Measurements from ENCODE around the gene LKAAEAR1. TPM values are rescaled to one million over a fixed set of nuclear protein-coding genes. Genes with fewer than 3 reads are reported as not detected.

The LKAAEAR1 gene
- total and polyA plus RNA-seq, 9 of the 15 experiments (the other 6 are each of a cell fraction or from before 2014, with no cell fraction given) = not detected

DNA sequence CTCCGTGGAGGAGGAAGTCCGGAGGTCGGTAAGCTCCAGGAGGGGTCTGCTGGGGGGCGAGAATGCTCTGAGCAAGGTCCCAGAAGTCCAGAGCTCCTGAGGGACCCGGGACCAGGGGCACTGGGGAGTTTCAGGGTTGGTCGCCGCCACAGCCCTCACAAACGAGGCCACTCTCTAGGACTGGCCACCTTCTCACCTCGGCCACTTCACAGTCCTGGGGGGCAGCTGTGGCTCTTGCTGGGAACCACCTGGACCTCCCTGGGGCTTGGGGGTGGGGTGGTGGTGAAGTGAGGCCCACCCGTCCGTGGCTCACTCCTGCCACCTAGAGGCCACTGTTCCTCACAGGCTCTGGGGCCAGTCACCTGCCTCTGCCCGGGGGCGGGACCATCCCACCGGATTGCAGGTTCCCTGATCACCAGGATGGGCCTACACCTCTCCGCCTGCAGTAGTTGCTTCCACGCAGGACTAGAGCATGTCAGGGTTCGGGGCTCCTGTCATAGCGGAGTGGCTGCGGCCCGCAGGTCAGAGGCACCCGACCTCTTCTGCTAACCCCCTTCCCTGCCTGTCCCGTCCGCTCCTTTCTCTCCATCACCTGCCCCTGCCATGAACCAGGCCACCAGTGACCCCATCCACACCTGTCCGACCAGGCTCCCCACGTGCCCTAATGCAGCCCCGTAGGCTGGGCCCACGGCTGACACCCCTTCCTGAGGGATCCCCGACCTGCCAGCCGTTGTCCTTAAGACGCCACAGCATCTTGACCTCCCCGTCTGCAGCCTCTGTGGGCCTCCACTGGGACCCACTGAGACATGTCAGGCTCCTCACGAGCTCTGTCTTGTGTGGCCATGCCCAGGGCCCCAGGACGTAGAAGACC, 26.3 kb downstream of the LKAAEAR1 start (continued):
- TF ChIP-seq HOXB6 (CRISPR knock-in tag; IDR thresholded peaks at IDR 0.05; ENCODE audit: borderline replicate concordance) = no peak
- TF ChIP-seq BCOR (IDR thresholded peaks at IDR 0.05) = no peak
- TF ChIP-seq, protein P1, sequence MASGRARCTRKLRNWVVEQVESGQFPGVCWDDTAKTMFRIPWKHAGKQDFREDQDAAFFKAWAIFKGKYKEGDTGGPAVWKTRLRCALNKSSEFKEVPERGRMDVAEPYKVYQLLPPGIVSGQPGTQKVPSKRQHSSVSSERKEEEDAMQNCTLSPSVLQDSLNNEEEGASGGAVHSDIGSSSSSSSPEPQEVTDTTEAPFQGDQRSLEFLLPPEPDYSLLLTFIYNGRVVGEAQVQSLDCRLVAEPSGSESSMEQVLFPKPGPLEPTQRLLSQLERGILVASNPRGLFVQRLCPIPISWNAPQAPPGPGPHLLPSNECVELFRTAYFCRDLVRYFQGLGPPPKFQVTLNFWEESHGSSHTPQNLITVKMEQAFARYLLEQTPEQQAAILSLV (tag; IDR thresholded peaks at IDR 0.05) = no peak
- no peak for TF ChIP-seq ZNF445 (CRISPR knock-in tag; IDR thresholded peaks at IDR 0.05; ENCODE audit: low read depth)
- TF ChIP-seq YY1 (IDR thresholded peaks at IDR 0.05; ENCODE audit: borderline replicate concordance in 1 of 3, control insufficient read depth in 1 of 3, extremely low read depth in 1 of 3, insufficient read depth in 3 of 3, insufficient read length in 1 of 3, insufficient replicate concordance in 2 of 3, low read depth in 1 of 3, low read length in 2 of 3) = no peak
- TF ChIP-seq TCF7 (IDR thresholded peaks at IDR 0.05; ENCODE audit: borderline replicate concordance) = no peak
- TF ChIP-seq STAG1 (CRISPR knock-in tag; IDR thresholded peaks at IDR 0.05; ENCODE audit: borderline replicate concordance) = peak; percentile 74
- TF ChIP-seq, protein P2, sequence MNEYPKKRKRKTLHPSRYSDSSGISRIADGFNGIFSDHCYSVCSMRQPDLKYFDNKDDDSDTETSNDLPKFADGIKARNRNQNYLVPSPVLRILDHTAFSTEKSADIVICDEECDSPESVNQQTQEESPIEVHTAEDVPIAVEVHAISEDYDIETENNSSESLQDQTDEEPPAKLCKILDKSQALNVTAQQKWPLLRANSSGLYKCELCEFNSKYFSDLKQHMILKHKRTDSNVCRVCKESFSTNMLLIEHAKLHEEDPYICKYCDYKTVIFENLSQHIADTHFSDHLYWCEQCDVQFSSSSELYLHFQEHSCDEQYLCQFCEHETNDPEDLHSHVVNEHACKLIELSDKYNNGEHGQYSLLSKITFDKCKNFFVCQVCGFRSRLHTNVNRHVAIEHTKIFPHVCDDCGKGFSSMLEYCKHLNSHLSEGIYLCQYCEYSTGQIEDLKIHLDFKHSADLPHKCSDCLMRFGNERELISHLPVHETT (CRISPR knock-in tag; conservative IDR thresholded peaks at IDR 0.05 in 1 of 2, IDR thresholded peaks at IDR 0.05 in 1 of 2) = no peak
- no peak for TF ChIP-seq MIER1 (IDR thresholded peaks at IDR 0.05; ENCODE audit: low read depth)
- peak in 1 of 2 experiments; percentile 78; a peak in 2 of 4 replicates for TF ChIP-seq MAZ (CRISPR knock-in tag; conservative IDR thresholded peaks at IDR 0.05 in 1 of 2, IDR thresholded peaks at IDR 0.05 in 1 of 2)
- TF ChIP-seq, protein P3, sequence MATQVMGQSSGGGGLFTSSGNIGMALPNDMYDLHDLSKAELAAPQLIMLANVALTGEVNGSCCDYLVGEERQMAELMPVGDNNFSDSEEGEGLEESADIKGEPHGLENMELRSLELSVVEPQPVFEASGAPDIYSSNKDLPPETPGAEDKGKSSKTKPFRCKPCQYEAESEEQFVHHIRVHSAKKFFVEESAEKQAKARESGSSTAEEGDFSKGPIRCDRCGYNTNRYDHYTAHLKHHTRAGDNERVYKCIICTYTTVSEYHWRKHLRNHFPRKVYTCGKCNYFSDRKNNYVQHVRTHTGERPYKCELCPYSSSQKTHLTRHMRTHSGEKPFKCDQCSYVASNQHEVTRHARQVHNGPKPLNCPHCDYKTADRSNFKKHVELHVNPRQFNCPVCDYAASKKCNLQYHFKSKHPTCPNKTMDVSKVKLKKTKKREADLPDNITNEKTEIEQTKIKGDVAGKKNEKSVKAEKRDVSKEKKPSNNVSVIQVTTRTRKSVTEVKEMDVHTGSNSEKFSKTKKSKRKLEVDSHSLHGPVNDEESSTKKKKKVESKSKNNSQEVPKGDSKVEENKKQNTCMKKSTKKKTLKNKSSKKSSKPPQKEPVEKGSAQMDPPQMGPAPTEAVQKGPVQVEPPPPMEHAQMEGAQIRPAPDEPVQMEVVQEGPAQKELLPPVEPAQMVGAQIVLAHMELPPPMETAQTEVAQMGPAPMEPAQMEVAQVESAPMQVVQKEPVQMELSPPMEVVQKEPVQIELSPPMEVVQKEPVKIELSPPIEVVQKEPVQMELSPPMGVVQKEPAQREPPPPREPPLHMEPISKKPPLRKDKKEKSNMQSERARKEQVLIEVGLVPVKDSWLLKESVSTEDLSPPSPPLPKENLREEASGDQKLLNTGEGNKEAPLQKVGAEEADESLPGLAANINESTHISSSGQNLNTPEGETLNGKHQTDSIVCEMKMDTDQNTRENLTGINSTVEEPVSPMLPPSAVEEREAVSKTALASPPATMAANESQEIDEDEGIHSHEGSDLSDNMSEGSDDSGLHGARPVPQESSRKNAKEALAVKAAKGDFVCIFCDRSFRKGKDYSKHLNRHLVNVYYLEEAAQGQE (IDR thresholded peaks at IDR 0.05; ENCODE audit: borderline replicate concordance) = peak; percentile 72; the same call in 1 of the 2 replicates
- TF ChIP-seq, protein P3 (CRISPR knock-in tag; IDR thresholded peaks at IDR 0.05; ENCODE audit: low read depth) = no peak
- TF ChIP-seq, protein P4, sequence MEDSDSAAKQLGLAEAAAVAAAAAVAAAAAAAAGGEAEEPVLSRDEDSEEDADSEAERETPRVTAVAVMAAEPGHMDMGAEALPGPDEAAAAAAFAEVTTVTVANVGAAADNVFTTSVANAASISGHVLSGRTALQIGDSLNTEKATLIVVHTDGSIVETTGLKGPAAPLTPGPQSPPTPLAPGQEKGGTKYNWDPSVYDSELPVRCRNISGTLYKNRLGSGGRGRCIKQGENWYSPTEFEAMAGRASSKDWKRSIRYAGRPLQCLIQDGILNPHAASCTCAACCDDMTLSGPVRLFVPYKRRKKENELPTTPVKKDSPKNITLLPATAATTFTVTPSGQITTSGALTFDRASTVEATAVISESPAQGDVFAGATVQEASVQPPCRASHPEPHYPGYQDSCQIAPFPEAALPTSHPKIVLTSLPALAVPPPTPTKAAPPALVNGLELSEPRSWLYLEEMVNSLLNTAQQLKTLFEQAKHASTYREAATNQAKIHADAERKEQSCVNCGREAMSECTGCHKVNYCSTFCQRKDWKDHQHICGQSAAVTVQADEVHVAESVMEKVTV (CRISPR knock-in tag; IDR thresholded peaks at IDR 0.05) = peak; percentile 34; the same call in 1 of the 2 replicates

Measured in K562 (cell line).